HepG2 (cell line): ENCODE data around the gene NOXO1. TPM values are rescaled to one million over a fixed set of nuclear protein-coding genes. Genes with fewer than 3 reads are reported as not detected.

Experiments used
- CBX1 ChIP-seq: IDR thresholded peaks from one replicate; pipeline ENCODE4 v1.6.1; 2016; ENCODE audit warnings: antibody characterized with exemption, low read depth
- E2F5 ChIP-seq: sonication (generic); formaldehyde crosslinking; conservative IDR thresholded peaks from 2 replicates; pipeline ENCODE4 v1.4.0; 2020; ENCODE audit warnings: missing genetic modification reagents
- KLF9 ChIP-seq: IDR thresholded peaks from 2 replicates; pipeline ENCODE4 v1.6.1; 2016; ENCODE audit warnings: low read depth
- MYNN ChIP-seq: sonication (generic); formaldehyde crosslinking; IDR thresholded peaks from 2 replicates; pipeline ENCODE4 v1.4.0; 2020; ENCODE audit warnings: mild to moderate bottlenecking, low read depth, missing genetic modification reagents
- PLSCR1 ChIP-seq: sonication (generic); formaldehyde crosslinking; IDR thresholded peaks from 2 replicates; pipeline ENCODE4 v1.5.0; 2020; ENCODE audit warnings: missing genetic modification reagents, mild to moderate bottlenecking, borderline replicate concordance
- RELA ChIP-seq: sonication (generic); formaldehyde crosslinking; IDR thresholded peaks from 2 replicates; pipeline ENCODE4 v1.4.0; 2020; ENCODE audit warnings: missing genetic modification reagents
- RERE ChIP-seq: IDR thresholded peaks from 2 replicates; pipeline ENCODE4 v1.6.1; 2016; ENCODE audit warnings: low read depth, missing genetic modification reagents, missing compliant biosample characterization
- SKIL ChIP-seq: sonication (generic); formaldehyde crosslinking; IDR thresholded peaks from 2 replicates; pipeline ENCODE4 v1.8.0; 2022; ENCODE audit warnings: missing genetic modification reagents, mild to moderate bottlenecking, moderate library complexity, borderline replicate concordance
- SMARCE1 ChIP-seq: fragments of 450-650 bp; IDR thresholded peaks from 2 replicates; pipeline ENCODE4 v1.6.1; 2017; ENCODE audit warnings: borderline replicate concordance
- ZBTB20 ChIP-seq: sonication (generic); formaldehyde crosslinking; IDR thresholded peaks from 2 replicates; pipeline ENCODE4 v1.8.1; 2023; ENCODE audit warnings: missing genetic modification reagents, low read depth, mild to moderate bottlenecking, borderline replicate concordance
- ZBTB21 ChIP-seq: sonication (generic); formaldehyde crosslinking; IDR thresholded peaks from 2 replicates; pipeline ENCODE4 v1.4.0; 2020; ENCODE audit warnings: missing genetic modification reagents
- ZBTB38 ChIP-seq: sonication (generic); formaldehyde crosslinking; IDR thresholded peaks from 2 replicates; pipeline ENCODE4 v1.5.1; 2020; ENCODE audit warnings: mild to moderate bottlenecking, missing genetic modification reagents
- ZBTB49 ChIP-seq: sonication (generic); formaldehyde crosslinking; IDR thresholded peaks from 2 replicates; pipeline ENCODE4 v1.4.0; 2020; ENCODE audit warnings: missing genetic modification reagents, borderline replicate concordance
- ZKSCAN8 ChIP-seq: IDR thresholded peaks from 2 replicates; pipeline ENCODE4 v1.6.1; 2016; ENCODE audit warnings: borderline replicate concordance, missing genetic modification reagents, missing compliant biosample characterization
- ZNF101 ChIP-seq: sonication (generic); formaldehyde crosslinking; IDR thresholded peaks from 2 replicates; pipeline ENCODE4 v1.4.0; 2020; ENCODE audit warnings: mild to moderate bottlenecking, low read depth, missing genetic modification reagents, borderline replicate concordance
- ZNF382 ChIP-seq: sonication (generic); formaldehyde crosslinking; IDR thresholded peaks from 2 replicates; pipeline ENCODE4 v1.5.0; 2020; ENCODE audit warnings: missing genetic modification reagents, mild to moderate bottlenecking, borderline replicate concordance
- ZSCAN20 ChIP-seq: sonication (generic); formaldehyde crosslinking; IDR thresholded peaks from 2 replicates; pipeline ENCODE4 v1.4.0; 2020; ENCODE audit warnings: missing genetic modification reagents, mild to moderate bottlenecking, borderline replicate concordance
- polyA plus RNA-seq, 8 experiments: library from polyadenylated mRNA; depleted of rRNA in 3 of 8; stranded (reverse) in 7 of 8; unstranded in 1 of 8; fragments of >200 nt; fragmentation: Illumina TruSeq in 4 of 8; extraction: Trizol in 4 of 8; gene quantifications; 2 replicates each; pipeline versions ENCODE4 v1.2.1 to v1.2.3, GENCODE V29; 2011 to 2016; ENCODE audit warnings: low read depth in 4 of 8, missing spikeins in 1 of 8, mixed read lengths in 1 of 8; ENCODE audit not compliant: insufficient read depth in 1 of 8
- total RNA-seq, 5 experiments: library from RNA; depleted of rRNA; stranded (reverse); fragments of >200 nt; fragmentation: Illumina TruSeq; extraction: Trizol; gene quantifications; 2 replicates each; pipeline ENCODE4 v1.2.3, GENCODE V29; 2016; ENCODE audit warnings: low read depth in 1 of 5

NOXO1 gene
- total and polyA plus RNA-seq, 2 of the 13 experiments (the other 11 are each of a cell fraction or from before 2014, with no cell fraction given), result 0.69 to 1.4 TPM

GRCh38 chr16:1933097-1933661 is 48.1 kb downstream of the NOXO1 start (continued):
- TF ChIP-seq RERE (CRISPR knock-in tag), result no peak
- no peak for TF ChIP-seq ZNF382 (CRISPR knock-in tag)
- TF ChIP-seq MYNN (CRISPR knock-in tag), result no peak
- no peak for TF ChIP-seq ZBTB21
- no peak for TF ChIP-seq ZSCAN20
- TF ChIP-seq SKIL (CRISPR knock-in tag), result 0 out of 2 replicates have a peak, but pooled peaks have one; percentile 36
- no peak for TF ChIP-seq SMARCE1
- TF ChIP-seq KLF9, result no peak
- TF ChIP-seq CBX1, result no peak
- TF ChIP-seq ZBTB49 (CRISPR knock-in tag), result no peak
- no peak for TF ChIP-seq PLSCR1 (CRISPR knock-in tag)
- no peak for TF ChIP-seq RELA (CRISPR knock-in tag)
- TF ChIP-seq ZKSCAN8 (CRISPR knock-in tag), result no peak
- no peak for TF ChIP-seq E2F5 (CRISPR knock-in tag)
- TF ChIP-seq ZBTB20 (CRISPR knock-in tag), result no peak
- 0 out of 2 replicates have a peak, but pooled peaks have one; percentile 35 for TF ChIP-seq ZBTB38 (CRISPR knock-in tag)
- no peak for TF ChIP-seq ZNF101 (CRISPR knock-in tag)
